ENCODE data around the gene MPO. TPM values are rescaled to one million over a fixed set of nuclear protein-coding genes. Genes with fewer than 3 reads are reported as not detected.

The MPO gene
- total RNA-seq, 2 donors from 2014 or later, result 0.57 TPM; not detected in 1

- Histone ChIP-seq H3K4me1 (replicated peaks) (no peaks in the 10 kb centered on the region), H3K27ac (no peak overlapping the region)
- 54% methylated on average over 12 of the region's 12 CpGs for WGBS
Measured at GRCh38 chr17:58232707-58233156, 48.0 kb downstream of the MPO start.

GRCh38 chr17:58231641-58232040 lies 49.1 kb downstream of the MPO start:
- intact Hi-C loops (cut with DNase I), result no loop called here
- 31% methylated on average over 2 of the region's 2 CpGs for WGBS
- no peak overlapping the region for H3K27ac ChIP-seq
- no peaks in the 10 kb centered on the region for H3K36me3 ChIP-seq
- H3K27me3 ChIP-seq (replicated peaks; ENCODE audit: insufficient read depth), result no peaks in the 10 kb centered on the region
- no peaks in the 10 kb centered on the region for H3K4me1 ChIP-seq (replicated peaks)
- TF ChIP-seq POLR2A (IDR thresholded peaks at IDR 0.05) (no peak), CTCF (IDR thresholded peaks at IDR 0.05) (no peak), POLR2AphosphoS5 (IDR thresholded peaks at IDR 0.05) (no peak)
- H3K4me3 ChIP-seq, result no peak overlapping the region
- no peaks in the 10 kb centered on the region for H3K9me3 ChIP-seq
- DNase-seq (ENCODE audit: low spot score), result no peak

More at GRCh38 chr17:58232707-58233156, 48.0 kb downstream of the MPO start:
- Histone ChIP-seq H3K4me3 (no peak overlapping the region), H3K9me3 (no peaks in the 10 kb centered on the region), H3K36me3 (no peaks in the 10 kb centered on the region), H3K27me3 (replicated peaks; ENCODE audit: insufficient read depth) (no peaks in the 10 kb centered on the region)
- intact Hi-C loops (cut with DNase I), result no loop called here
- TF ChIP-seq POLR2A (IDR thresholded peaks at IDR 0.05) (no peak), CTCF (IDR thresholded peaks at IDR 0.05) (no peak), POLR2AphosphoS5 (IDR thresholded peaks at IDR 0.05) (no peak)
- no peak for DNase-seq (ENCODE audit: low spot score)

GRCh38 chr17:58229881-58230280 lies 50.9 kb downstream of the MPO start:
- Histone ChIP-seq H3K4me1 (replicated peaks) (no peaks in the 10 kb centered on the region), H3K4me3 (no peak overlapping the region), H3K36me3 (no peaks in the 10 kb centered on the region), H3K9me3 (no peaks in the 10 kb centered on the region), H3K27me3 (replicated peaks; ENCODE audit: insufficient read depth) (no peaks in the 10 kb centered on the region), H3K27ac (no peak overlapping the region)
- intact Hi-C loops (cut with DNase I), result no loop called here
- no peak for DNase-seq (ENCODE audit: low spot score)
- TF ChIP-seq POLR2AphosphoS5 (IDR thresholded peaks at IDR 0.05), result no peak
- TF ChIP-seq POLR2A (IDR thresholded peaks at IDR 0.05), result no peak
- TF ChIP-seq CTCF (IDR thresholded peaks at IDR 0.05), result no peak
- WGBS, result 88% methylated on average over 4 of the region's 4 CpGs

- H3K4me1 ChIP-seq (replicated peaks), result no peaks in the 10 kb centered on the region
- intact Hi-C loops (cut with DNase I), result no loop called here
- 74% methylated on average over 1 of the region's 1 CpG for whole genome bisulfite sequencing
- H3K4me3 ChIP-seq, result no peak overlapping the region
- no peak for DNase-seq (ENCODE audit: low spot score)
- H3K36me3 ChIP-seq, result no peaks in the 10 kb centered on the region
- no peaks in the 10 kb centered on the region for H3K27me3 ChIP-seq (replicated peaks; ENCODE audit: insufficient read depth)
- H3K9me3 ChIP-seq, result no peaks in the 10 kb centered on the region
- no peak for TF ChIP-seq POLR2A (IDR thresholded peaks at IDR 0.05)
- TF ChIP-seq POLR2AphosphoS5 (IDR thresholded peaks at IDR 0.05), result no peak
- TF ChIP-seq CTCF (IDR thresholded peaks at IDR 0.05), result no peak
- no peak overlapping the region for H3K27ac ChIP-seq
Measured at GRCh38 chr17:58229384-58229783, 51.4 kb downstream of the MPO start.

GRCh38 chr17:58228679-58229078 lies 52.1 kb downstream of the MPO start:
- H3K27ac ChIP-seq, result no peak overlapping the region
- H3K4me3 ChIP-seq, result no peak overlapping the region
- no peak for DNase-seq (ENCODE audit: low spot score)
- no peaks in the 10 kb centered on the region for H3K27me3 ChIP-seq (replicated peaks; ENCODE audit: insufficient read depth)
- no peaks in the 10 kb centered on the region for H3K4me1 ChIP-seq (replicated peaks)
- WGBS, result 47% methylated on average over 3 of the region's 3 CpGs
- H3K9me3 ChIP-seq, result no peaks in the 10 kb centered on the region
- no peaks in the 10 kb centered on the region for H3K36me3 ChIP-seq
- no peak for TF ChIP-seq POLR2AphosphoS5 (IDR thresholded peaks at IDR 0.05)
- no peak for TF ChIP-seq CTCF (IDR thresholded peaks at IDR 0.05)
- no peak for TF ChIP-seq POLR2A (IDR thresholded peaks at IDR 0.05)
- intact Hi-C loops (cut with DNase I), result no loop called here
